Renal pelvis (tissue), 4 donors: ENCODE data around the gene LSM14B. TPM values are rescaled to one million over a fixed set of nuclear protein-coding genes. Genes with fewer than 3 reads are reported as not detected.

Source experiments
- DNase-seq: peaks from one replicate; pipeline ENCODE4 v3.0.0-alpha.2; 2013
- polyA plus RNA-seq, 3 donors: library from polyadenylated mRNA; unstranded; fragments of 120-200 nt; gene quantifications; one replicate each; pipeline ENCODE4 v1.2.1, GENCODE V29; 2013; ENCODE audit not compliant: insufficient read length in 3 of 3

The LSM14B gene
- polyA plus RNA-seq, 3 donors, result 57.9 to 64.6 (median 59.0) TPM

DNA sequence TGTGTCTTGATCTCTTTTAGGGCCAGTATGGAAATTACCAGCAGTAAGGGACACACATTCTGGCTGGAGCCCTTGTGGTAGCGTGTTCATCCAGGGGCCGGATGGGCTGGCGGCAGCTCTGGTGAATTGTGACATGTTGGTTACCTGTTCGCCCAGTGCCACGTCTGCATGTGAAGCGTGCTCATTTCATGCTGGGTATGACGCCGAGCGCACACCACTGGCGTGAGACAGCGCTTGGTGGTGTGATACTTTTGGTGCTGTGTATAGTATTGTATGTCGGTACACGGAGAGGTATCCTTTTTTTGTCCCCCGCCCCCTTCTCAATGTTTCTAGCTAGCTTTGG is 56.9 kb downstream of the LSM14B start:
- DNase-seq, result no peak

DNA sequence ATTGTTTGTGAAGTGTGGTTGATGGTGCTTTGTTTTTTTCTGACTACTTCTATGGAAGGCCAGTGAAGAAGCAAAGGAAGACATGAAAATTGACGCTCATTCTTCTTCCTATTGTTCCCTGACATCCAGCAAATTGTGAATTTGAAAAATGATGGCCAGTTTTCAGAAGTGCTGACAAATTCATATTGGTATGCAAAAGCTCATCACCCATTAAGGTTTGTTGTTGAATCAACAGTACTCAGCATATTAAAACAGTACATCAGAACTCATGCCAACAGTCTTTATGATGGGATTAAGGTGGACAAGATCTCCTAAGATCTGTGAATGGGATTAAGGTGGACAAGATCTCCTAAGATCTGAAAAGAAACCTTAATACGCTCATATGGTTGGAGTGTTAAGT is 59.5 kb downstream of the LSM14B start:
- DNase-seq, result no peak

DNA sequence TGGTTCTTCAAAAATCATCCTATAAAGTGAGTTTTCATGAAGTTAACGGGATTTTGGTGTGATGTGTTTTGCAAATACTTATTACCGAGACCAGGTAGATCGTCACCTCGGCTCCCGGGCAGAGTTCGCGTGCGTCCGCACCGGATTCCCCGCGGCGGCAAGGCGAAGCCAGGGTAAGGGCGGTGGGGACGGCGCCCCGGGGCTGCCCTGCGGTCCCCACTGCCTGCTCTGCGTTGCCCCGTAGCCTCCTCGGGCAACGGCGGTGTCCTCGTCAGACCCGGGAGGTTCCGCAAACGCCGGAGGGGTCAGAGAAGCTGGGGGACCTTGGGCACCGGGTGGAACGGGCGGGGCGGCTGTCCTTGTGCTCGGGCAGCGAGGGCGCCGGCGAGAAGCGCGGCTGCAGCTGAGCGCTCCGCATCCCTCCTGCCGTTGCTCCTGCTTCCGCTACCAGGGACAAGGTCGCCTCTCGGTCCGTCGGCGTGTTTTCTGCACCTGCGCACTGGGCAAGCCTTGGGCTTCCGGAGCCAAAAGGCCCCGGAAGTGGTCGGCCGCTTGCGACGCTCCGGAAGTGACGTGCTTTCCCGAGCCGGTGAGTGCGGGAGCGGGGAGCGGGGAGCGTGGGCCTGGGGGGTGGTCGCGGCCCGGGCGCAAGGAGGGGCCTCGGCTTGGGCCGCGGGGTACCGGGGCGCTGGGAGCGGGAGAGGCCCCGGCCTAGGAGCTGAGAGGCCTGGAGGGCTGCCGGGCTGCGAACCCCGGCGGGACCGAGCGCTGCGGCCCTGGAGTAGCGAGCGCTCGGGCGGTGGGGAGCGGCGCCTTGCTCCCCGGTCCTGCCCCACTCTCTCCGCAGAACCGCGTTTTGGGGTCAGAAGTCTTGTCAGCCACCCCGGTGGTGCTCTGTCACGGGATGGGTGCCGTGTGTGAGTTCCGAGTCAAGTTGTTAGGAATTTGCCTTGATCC is 60.5 kb downstream of the LSM14B start, which contains the start of gene MTG2:
MTG2 (plus strand) TSS at position 560 of the 957 bp plus-strand sequence. CDS start 10,393 bp downstream, outside the sequence.
- peak; percentile 96 for DNase-seq

DNA sequence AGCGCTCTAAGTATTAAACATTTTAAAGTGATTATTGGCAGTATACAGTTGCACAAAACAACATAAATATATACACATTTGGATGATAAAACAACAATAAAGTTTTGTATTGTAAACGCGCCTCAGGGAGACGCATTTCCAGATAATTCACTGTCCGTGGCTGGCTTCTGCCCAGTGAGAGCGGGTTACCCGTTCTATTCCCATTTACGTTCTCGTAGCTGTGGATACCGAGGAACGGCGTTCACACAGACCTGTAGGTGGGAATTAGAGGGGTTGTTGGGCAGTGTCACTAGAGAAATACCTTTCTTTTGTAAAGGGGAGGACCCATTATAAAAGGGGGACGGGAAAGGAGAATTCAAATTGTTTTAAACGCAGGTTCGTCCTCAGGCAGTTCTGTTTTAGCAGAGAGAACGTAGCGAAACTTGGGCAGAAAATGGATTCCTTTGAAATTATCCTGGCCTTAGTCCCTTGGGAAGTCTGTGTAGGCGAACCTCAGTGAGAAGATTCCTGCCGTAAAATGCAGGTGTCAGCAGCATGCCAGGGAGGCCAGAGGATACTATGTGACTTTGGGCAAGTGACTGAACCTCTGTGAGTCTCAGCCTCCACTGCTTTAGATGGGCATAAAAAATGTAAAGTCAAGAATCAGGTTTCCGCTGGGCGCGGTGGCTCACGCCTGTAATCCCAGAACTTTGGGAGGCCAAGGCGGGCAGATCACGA is 61.3 kb downstream of the LSM14B start:
- DNase-seq, result peak; percentile 2

Other genes with a start within 250 kb of the LSM14B start
- gene TAF4, start 56.6 kb upstream of the LSM14B start, polyA plus RNA-seq, result 10 to 100 TPM; 19.6 to 20.4 (median 20.3) TPM
- 100 to 1,000 TPM; 186 to 220 (median 197) TPM for gene PSMA7, start 20.9 kb downstream of the LSM14B start, polyA plus RNA-seq
- gene SS18L1, start 21.3 kb downstream of the LSM14B start, polyA plus RNA-seq, result 10 to 100 TPM; 16.7 to 26.6 (median 26.5) TPM
- 10 to 100 TPM; 32.2 to 45.6 (median 37.1) TPM for gene MTG2, start 60.6 kb downstream of the LSM14B start, polyA plus RNA-seq
- under 1 TPM in 2 of 3 donors, not detected in 1; 0.11 to 0.19 TPM for gene HRH3, start 97.8 kb downstream of the LSM14B start, polyA plus RNA-seq
- 10 to 100 TPM; 27.6 to 40.8 (median 39.3) TPM for gene OSBPL2, start 116.0 kb downstream of the LSM14B start, polyA plus RNA-seq
- 10 to 100 TPM; 54.1 to 72.3 (median 67.0) TPM for gene ADRM1, start 180.5 kb downstream of the LSM14B start, polyA plus RNA-seq
- gene LAMA5, start 244.8 kb downstream of the LSM14B start, polyA plus RNA-seq, result 100 to 1,000 TPM; 158 to 190 (median 164) TPM